ACHN (cell line): ENCODE results near the gene DSP.
A peak's percentile ranks its signal among the peaks of the same experiment; 100 is the strongest.

Experiments
- DNase-seq: peaks from one replicate; pipeline ENCODE4 v3.0.0-alpha.2; 2015
- in situ Hi-C: cut with HindIII; loops from 2 replicates; pipeline ENCODE4 v1.10.0; 2017; ENCODE audit warnings: low sequenced_read_pairs, low pct_ligation_motif_present, low pct_unique_long_range_greater_than_20kb

DSP gene

DNA sequence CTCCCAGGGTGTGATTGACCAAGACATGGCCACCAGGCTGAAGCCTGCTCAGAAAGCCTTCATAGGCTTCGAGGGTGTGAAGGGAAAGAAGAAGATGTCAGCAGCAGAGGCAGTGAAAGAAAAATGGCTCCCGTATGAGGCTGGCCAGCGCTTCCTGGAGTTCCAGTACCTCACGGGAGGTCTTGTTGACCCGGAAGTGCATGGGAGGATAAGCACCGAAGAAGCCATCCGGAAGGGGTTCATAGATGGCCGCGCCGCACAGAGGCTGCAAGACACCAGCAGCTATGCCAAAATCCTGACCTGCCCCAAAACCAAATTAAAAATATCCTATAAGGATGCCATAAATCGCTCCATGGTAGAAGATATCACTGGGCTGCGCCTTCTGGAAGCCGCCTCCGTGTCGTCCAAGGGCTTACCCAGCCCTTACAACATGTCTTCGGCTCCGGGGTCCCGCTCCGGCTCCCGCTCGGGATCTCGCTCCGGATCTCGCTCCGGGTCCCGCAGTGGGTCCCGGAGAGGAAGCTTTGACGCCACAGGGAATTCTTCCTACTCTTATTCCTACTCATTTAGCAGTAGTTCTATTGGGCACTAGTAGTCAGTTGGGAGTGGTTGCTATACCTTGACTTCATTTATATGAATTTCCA is 43.9 kb downstream of the DSP start:
- in situ Hi-C loops: loop anchor here (25.0 kb wide), 1 partner anchor 298 kb away; no protein-coding TSS in a partner anchor
- DNase-seq: no peak

DNA sequence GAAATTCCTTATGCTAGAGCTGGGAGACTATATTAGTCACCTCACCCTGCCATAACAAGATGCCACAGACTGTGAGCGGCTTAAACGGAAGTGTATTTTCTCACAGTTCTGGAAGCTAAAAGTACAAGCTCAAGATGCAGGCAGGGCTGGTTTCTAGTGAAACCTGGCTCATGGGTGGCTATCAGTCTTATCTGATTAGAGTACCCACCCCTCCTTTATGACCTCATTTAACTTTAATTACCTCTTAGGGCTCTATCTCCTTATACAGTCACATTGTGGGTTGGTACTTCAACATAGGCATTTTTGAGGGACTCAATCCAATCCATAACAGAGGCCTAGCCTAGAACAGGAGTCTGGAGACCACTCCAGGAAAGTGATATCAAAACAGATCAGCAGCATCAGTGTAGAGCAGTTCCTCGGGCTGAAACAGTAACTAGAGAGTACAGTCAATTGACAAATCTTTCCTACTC is 46.2 kb downstream of the DSP start:
- DNase-seq: no peak
- in situ Hi-C loops: loop anchor here (25.0 kb wide), 1 partner anchor 300 kb away; no protein-coding TSS in a partner anchor

DNA sequence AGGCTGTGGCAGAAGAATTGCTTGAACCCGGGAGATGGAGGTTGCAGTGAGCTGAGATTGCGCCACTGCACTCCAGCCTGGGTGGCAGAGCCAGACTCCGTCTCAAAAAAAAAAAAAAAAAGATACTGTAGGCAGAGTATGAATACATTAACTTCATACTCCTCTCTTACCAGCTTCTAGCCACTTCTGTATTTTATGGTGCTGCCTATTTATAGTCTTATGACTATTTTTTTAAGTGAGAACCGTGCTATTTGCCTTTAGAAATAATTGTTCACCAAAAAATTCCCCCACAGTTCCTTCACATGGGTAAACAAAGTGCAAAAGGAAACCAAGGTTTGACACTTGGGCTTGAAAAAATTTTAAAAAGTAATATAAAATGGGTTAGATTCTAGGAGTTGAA is 47.0 kb downstream of the DSP start:
- in situ Hi-C loops: loop anchor here (25.0 kb wide), 1 partner anchor 301 kb away; no protein-coding TSS in a partner anchor
- no peak for DNase-seq

DNA sequence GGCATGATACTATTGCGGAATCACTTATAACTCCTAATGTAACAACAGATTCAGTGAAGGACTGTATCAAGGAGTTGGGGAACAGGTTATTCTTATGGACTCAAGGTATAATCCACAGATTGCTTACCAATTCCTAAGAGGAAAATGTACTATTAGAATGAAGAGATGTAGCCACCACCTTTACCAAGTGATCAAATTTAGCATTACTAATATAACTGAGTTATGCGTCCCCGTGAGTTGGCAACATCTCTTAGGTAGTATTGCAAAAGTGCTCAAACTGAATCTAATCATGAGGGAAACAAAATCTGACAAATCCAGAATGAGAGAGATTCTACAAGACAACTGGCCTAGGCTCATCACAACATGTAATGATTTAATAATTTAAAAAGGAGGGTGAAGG is 47.8 kb downstream of the DSP start:
- DNase-seq: no peak
- in situ Hi-C loops: loop anchor here (25.0 kb wide), 1 partner anchor 302 kb away; no protein-coding TSS in a partner anchor

DNA sequence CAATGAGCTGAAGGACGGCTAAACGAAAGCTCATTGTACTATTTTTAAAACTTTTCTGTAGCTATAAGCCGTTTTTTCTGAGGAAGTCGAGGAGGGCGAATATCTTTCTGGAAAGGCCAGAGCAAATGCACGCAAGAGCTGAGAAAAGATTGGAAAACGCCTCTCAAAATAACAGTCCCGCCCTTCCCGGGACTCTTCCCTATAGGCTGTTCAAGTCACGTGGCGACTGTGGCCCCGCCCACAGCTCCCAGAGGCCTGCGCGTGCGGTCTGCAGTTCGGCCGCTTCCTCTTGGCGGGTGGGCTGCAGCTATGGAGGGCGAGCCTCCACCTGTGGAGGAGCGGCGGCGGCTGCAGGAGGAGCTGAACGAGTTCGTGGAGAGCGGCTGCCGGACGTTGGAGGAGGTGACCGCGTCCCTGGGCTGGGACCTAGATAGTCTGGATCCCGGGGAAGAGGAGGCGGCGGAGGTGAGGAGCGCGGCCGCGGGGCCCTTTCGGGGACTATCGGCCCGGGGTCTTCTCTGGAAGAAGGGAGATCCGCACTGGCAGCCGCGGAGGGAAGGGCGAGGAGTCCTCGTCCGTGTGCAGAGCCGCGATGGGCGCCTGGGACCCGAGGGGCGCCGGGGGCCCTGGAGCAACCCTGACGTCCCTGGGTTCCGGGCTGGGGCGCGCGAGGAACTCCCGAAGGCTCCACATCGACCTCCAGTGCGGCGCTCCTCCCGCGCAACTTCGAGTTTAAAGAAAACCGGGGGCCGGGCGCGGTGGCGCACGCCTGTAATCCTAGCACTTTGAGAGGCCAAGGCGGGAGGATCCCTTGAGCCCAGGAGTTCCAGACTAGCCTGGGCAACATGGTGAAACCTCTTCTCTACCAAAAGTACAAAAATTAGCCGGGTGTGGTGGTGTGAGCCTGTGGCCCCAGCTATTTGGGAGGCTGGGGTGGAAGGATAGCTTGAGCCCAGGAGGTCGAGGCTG is 48.8 kb downstream of the DSP start, which contains the start of gene SNRNP48:
TSS of gene SNRNP48 (plus strand) at position 250 of the 969 bp plus-strand sequence. CDS start at position 310, 60 bp downstream.
- DNase-seq: peak; percentile 91
- in situ Hi-C loops: loop anchor here (25.0 kb wide), 1 partner anchor 303 kb away; no protein-coding TSS in a partner anchor

DNA sequence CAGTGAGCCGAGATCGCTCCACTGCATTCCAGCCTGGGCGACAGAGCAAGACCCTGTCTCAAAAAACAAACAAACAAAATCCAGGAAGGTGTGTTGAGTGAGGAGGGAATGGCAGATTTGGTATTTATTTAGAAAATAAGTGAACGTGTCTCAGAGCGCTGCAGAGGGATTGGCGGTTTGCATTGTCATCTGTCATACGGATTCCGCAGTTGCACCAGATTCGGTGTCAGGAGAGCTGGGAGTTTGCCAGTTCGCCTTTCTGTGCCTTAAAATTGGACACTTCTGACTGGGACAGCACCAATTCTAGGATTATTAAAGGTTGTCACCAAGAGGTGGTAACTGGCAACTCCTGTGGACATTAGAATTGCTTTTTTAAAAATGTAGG is 49.4 kb downstream of the DSP start:
- in situ Hi-C loops: loop anchor here (25.0 kb wide), 1 partner anchor 304 kb away; no protein-coding TSS in a partner anchor

DNA sequence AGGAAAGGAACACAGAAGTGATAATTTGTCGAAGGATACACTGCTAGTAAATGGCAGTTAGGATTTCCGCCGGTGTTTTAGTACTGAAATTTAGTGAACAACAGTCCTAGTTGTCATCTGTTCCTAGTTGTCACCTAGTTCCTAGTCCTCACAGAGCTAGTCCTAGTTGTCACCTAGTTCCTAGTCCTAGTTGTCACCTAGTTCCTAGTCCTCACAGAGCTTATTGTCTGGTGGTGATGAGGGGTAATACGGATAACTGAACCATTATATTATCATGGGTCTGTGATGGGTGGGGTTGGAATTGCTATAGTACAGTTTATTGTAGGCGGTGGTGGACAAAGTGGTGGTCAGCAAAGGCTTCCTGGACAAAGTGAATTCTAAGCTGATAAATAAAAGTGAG is 50.3 kb downstream of the DSP start:
- no peak for DNase-seq
- in situ Hi-C loops: loop anchor here (25.0 kb wide), 1 partner anchor 304 kb away; no protein-coding TSS in a partner anchor

More for the DNA sequence above, 49.4 kb downstream of the DSP start:
- DNase-seq: no peak

DNA sequence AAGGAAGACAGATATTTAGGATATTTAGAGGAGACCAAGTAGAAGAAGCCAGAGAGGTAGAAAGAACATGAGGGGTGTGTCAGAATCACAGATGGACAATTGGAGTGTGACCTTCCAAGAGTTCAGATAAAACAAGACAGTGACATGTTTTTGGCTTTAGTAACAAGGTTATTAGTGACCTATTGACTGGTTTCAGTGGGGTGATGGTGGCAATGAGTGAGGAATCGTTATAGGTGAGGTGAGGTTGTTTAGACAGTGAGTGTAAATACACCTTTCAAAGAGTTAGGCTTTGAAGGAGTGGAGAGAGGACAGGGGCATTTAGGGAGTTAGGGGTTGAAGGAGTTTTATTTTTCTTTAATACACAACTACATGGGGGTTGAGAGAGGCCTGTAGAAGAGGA is 51.8 kb downstream of the DSP start:
- no peak for DNase-seq
- in situ Hi-C loops: loop anchor here (25.0 kb wide), 1 partner anchor 306 kb away; no protein-coding TSS in a partner anchor

DNA sequence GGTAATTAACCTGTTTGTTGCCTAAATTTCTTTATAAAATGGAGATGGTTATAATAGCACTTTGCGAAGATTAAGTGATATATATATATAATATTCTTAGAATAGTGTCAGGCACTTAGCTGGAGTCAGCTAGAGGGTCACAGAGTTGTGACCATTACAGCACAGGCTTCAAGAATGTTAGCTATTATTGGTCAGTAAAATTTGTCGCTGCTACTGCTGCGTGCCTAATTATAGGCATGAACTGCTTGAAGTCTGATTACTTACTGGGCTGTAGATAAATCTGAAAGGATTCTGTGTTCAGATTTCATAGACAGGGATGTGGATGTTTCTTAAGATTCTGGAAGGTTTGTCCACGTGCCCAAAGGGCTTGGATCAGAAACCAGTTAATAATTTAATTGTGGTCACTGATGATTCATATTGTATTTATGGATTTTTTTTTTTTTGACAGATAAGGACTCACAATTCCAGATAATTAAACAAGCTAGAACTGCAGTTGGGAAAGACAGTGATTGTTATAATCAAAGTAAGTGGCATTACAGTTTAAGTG is 53.2 kb downstream of the DSP start:
- in situ Hi-C loops: loop anchor here (25.0 kb wide), 1 partner anchor 307 kb away; no protein-coding TSS in a partner anchor
- peak; percentile 40 for DNase-seq

DNA sequence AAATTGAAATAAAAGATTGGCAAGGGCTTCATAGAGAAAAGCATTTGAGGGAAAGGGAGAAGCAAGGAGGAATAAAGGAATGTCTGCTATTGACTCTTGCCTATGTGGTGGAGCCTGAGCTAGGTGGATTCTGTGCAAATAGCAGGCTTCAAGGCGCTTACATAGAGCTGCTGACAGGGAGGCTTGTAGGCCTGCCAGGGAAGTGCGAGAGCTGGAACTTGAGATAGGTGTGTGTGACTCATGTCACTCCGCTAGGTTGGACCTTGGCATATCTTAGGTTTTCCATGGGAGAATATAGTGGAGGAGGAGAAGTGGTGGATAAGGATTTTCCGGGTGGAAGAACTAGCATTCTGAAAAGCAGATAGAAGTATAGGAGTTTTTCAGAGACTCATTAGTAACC is 62.5 kb downstream of the DSP start:
- in situ Hi-C loops: no loop called here
- DNase-seq: no peak

DNA sequence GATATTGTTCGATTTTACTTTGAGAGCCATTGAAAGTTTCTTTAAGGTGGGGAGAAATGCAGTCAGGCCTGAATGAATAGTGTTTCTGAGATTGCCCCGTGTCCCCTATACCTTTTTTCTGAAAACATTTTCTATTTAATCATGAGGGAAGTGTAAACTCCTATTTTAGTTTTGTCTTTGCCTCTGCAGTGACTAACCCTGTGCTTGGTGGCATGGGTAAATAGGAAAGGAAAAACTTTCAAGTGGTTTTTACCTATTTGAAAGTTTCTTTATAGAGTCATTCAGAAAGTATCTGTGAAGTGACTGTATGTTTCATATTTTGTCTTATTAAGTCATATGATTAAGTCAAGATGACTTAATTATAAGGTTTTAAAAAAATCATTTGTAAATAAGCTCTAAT is 63.0 kb downstream of the DSP start:
- in situ Hi-C loops: no loop called here

DNA sequence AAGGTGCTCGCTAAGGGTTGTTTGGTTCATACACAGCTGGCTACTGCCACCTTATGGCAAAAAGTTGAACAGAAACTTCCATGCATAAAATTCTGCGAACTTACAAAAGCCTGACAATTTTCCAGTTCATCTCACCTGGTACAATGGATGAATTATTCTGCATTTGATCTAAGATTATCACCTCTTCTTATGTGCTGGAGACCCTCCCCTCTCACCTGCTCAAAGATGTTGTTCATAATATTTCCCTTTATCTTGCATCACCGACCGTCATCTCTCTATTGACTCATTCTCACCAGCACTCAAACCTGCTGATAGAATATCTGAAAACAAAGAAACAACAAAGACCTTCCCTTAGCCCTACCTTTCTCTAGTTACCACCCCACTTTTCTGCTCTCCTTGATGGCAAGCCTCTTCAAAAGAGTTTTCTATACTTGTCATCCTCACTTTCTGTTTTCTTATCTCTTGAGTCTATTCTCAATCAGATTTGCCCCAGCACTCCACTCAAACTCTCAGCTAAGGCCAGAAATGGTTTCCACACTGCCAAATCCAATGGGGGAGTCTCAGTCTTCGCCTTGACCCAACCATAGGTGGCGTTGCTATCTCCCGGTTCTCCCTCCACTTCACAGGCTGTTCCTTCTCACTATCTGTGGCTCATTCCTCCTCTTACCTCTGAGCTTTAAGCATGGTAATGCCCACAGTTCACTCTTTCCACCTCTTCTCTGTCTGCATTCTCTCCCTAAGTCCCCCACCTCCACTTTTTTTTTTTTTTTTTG is 74.3 kb downstream of the DSP start:
- DNase-seq: peak; percentile 53
- in situ Hi-C loops: no loop called here

More for the DNA sequence above, 63.0 kb downstream of the DSP start:
- DNase-seq: no peak

DNA sequence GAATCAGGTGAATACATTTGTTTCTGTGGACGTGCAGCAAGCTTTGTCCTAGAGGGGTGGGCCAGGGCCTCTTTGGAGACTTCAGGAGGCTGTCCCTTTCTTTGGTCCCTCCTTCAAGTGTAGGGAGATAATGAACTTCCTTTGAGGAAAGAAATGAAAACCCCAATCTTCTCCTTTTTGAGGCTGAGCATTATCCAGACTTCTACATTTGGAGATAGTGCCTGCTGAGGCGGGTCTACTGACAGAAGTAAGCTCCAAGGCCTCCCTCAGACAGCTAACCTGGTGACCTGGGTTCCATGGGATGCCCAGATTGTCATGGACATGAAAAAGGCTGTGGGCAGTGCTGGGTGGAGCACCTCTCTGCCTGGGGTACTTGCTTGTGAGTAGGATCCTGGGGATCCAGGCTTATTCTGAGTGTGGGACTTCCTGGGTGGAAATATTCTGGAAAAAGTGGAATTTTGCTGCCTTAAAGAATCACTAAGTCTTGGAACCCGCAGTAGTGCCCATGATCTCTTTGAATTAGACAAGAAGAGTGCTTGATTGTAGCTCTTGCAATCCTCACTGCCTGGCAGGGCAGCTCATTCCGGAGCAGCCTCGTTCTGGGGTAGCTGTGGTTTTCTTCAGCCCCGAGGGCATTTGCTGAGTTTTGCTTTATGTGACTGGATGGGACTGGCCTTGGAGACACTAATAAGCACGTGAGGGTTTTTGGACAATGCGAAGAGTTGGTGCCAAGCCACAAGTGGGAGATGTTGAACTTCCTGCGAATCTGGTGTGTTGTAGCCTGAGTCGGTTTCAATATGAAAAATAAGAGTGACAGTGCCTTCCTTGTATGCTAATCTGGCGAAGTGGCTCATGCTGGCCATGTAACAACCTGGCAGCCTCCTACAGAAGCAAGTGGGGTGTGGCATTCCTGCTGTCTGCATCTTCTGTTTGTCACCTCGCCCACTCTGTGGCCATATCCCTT is 76.6 kb downstream of the DSP start:
- DNase-seq: no peak
- in situ Hi-C loops: no loop called here

DNA sequence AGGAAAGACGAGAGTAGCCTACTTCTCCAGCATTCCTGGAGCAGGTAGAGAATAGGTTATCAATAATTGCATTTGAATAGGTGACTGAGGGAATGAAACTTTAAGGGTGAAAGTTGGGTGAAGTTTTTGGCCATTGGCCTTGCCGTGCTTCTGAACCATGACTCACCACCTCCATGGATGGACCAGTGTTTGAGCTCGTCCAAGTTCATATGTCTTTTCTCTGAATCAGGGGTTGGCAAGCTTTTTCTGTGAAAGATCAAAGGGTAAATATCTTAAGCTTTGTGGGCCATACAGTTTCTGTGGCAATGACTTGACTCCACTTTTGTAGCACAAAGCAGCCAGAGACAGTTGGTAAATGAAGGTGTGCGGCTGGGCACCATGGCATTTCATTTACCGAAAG is 80.3 kb downstream of the DSP start:
- in situ Hi-C loops: no loop called here

DNA sequence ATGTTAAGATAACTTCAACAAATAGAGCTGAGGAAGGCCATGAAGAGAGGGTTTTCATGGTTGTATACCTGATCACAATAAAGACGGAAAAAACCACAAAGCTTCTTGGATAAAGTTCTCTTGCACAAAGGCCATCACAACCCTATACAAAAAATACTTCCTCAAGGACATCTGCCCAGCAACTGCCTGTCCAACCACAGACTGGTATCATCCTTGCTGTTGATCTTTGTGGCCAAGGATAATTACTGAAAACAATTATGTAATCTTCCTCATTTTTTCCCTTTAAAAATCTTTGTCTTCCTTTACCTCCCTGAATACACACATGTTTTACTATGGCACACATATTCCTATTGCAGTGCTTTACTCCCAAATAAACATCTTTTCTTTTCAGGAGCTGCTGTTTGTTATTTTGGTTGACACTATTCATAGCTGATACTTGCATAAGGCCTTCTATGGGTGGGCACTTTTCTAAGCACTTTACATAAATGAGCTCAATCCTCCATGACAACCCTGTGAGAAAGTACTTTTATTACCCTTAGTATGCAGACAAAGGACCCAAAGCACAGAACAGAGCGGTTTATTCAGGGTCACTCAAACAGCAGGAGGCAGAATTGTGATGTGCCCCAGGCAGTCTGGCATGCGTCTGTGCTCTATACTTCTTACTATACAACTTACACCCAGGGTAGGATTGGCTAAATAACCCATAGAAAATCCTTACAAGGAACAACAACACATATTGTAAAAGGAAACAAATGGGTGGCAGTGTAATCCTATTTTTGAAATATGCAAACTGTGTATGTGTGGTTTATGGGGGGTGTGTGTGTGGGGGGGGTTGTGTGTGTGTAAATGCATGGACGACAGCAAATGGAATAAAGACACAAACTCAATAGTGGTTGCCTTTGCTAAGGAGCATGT is 83.6 kb downstream of the DSP start:
- no peak for DNase-seq
- in situ Hi-C loops: no loop called here

More for the DNA sequence above, 80.3 kb downstream of the DSP start:
- DNase-seq: no peak

DNA sequence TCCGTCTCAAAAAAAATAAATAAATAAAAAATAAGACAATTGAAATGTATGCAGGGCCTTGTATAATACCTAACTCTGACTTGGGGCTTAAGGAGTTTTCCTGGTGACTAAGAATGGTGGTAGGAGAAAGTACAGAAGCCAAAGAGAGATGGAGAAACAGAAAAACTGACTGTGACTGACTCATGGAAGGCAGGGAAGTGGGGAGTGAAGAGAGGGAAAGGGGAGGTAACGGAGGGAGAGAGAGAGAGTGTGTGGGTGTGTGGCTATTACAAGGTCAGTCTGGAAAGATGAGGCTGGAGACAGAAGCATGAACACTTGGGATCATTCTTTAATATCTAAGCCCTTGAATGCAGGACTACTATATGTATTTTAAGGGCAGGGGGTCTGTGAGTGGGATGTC is 87.0 kb downstream of the DSP start:
- in situ Hi-C loops: no loop called here
- no peak for DNase-seq
